ENCODE data around the gene ASB18.

- TF ChIP-seq CTCF (IDR thresholded peaks at IDR 0.05; ENCODE audit: control extremely low read depth in 1 of 3, insufficient read depth in 1 of 3, low read depth in 1 of 3, low read length in 3 of 3), result no peak
- no peak for TF ChIP-seq BCL11A (IDR thresholded peaks at IDR 0.05; ENCODE audit: low read depth in 2 of 2, low read length in 2 of 2)
- no peak for TF ChIP-seq CEBPB (IDR thresholded peaks at IDR 0.05; ENCODE audit: low read depth, low read length)
- TF ChIP-seq EZH2 (IDR thresholded peaks at IDR 0.05; ENCODE audit: low read depth, low read length, severe bottlenecking), result no peak
- TF ChIP-seq POLR2AphosphoS5 (IDR thresholded peaks at IDR 0.05; ENCODE audit: low read depth, low read length), result no peak
- TF ChIP-seq TCF12 (IDR thresholded peaks at IDR 0.05; ENCODE audit: low read depth, low read length), result no peak
- no peak for TF ChIP-seq ZNF274 (IDR thresholded peaks at IDR 0.05; ENCODE audit: borderline replicate concordance, extremely low read depth, low read length)
- TF ChIP-seq CREB1 (IDR thresholded peaks at IDR 0.05), result no peak
- no peak for TF ChIP-seq CBX5 (IDR thresholded peaks at IDR 0.05; ENCODE audit: low read depth, low read length)
- no peak for TF ChIP-seq NRF1 (IDR thresholded peaks at IDR 0.05; ENCODE audit: low read depth, low read length)
- TF ChIP-seq SRF (IDR thresholded peaks at IDR 0.05; ENCODE audit: low read depth, low read length), result no peak
- no peak for TF ChIP-seq SP1 (IDR thresholded peaks at IDR 0.05; ENCODE audit: low read depth, low read length)
- no peak for TF ChIP-seq EP300 (IDR thresholded peaks at IDR 0.05; ENCODE audit: borderline replicate concordance in 1 of 2, low read depth in 2 of 2, low read length in 2 of 2)
- no peak for TF ChIP-seq RAD21 (IDR thresholded peaks at IDR 0.05 in 1 of 2, conservative IDR thresholded peaks at IDR 0.05 in 1 of 2; ENCODE audit: low read depth in 2 of 2, low read length in 2 of 2)
Observed at GRCh38 chr2:236291911-236292310, 27.7 kb upstream of the ASB18 start.

Data from H1 (cell line).